Measurements from ENCODE around the gene SNRPA. TPM values are rescaled to one million over a fixed set of nuclear protein-coding genes. Genes with fewer than 3 reads are reported as not detected.

SNRPA gene
- total and polyA plus RNA-seq, 2 of the 13 experiments (the other 11 are each of a cell fraction or from before 2014, with no cell fraction given), result 59.6 to 162 TPM

DNA sequence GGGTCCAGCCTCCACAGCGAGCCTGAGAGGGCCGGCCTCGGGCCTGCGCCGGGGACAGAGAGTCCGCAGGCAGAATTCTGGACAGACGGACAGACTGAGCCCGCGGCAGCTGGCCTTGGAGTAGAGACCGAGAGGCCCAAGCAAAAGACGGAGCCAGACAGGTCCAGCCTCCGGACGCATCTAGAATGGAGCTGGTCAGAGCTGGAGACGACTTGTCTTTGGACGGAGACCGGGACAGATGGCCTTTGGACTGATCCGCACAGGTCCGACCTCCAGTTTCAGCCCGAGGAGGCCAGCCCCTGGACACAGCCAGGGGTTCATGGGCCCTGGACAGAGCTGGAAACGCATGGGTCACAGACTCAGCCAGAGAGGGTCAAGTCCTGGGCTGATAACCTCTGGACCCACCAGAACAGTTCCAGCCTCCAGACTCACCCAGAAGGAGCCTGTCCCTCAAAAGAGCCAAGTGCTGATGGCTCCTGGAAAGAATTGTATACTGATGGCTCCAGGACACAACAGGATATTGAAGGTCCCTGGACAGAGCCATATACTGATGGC lies 33.6 kb upstream of the SNRPA start (continued):
- TF ChIP-seq ZSCAN12 (CRISPR knock-in tag; IDR thresholded peaks at IDR 0.05) (0 out of 2 replicates have a peak, but pooled peaks have one; percentile 0), NR2F2 (IDR thresholded peaks at IDR 0.05; ENCODE audit: borderline replicate concordance, low read depth) (0 out of 2 replicates have a peak, but pooled peaks have one; percentile 40), SETDB1 (CRISPR knock-in tag; IDR thresholded peaks at IDR 0.05; ENCODE audit: borderline replicate concordance) (no peak), EED (CRISPR knock-in tag; IDR thresholded peaks at IDR 0.05) (0 out of 2 replicates have a peak, but pooled peaks have one; percentile 57), PAF1 (CRISPR knock-in tag; IDR thresholded peaks at IDR 0.05) (no peak), ZNF782 (CRISPR knock-in tag; IDR thresholded peaks at IDR 0.05; ENCODE audit: borderline replicate concordance) (no peak), ZMYM3 (CRISPR knock-in tag; IDR thresholded peaks at IDR 0.05) (0 out of 2 replicates have a peak, but pooled peaks have one; percentile 11), ZSCAN30 (CRISPR knock-in tag; IDR thresholded peaks at IDR 0.05) (peak; percentile 100), IRF2 (CRISPR knock-in tag; IDR thresholded peaks at IDR 0.05) (0 out of 2 replicates have a peak, but pooled peaks have one; percentile 15), ZFP90 (CRISPR knock-in tag; IDR thresholded peaks at IDR 0.05; ENCODE audit: borderline replicate concordance) (peak; percentile 56; the same call in 1 of the 2 replicates), ZNF776 (CRISPR knock-in tag; IDR thresholded peaks at IDR 0.05) (peak; percentile 71; the same call in 1 of the 2 replicates), ZNF563 (CRISPR knock-in tag; IDR thresholded peaks at IDR 0.05) (peak; percentile 24; the same call in 1 of the 2 replicates)
- TF ChIP-seq, protein P1, sequence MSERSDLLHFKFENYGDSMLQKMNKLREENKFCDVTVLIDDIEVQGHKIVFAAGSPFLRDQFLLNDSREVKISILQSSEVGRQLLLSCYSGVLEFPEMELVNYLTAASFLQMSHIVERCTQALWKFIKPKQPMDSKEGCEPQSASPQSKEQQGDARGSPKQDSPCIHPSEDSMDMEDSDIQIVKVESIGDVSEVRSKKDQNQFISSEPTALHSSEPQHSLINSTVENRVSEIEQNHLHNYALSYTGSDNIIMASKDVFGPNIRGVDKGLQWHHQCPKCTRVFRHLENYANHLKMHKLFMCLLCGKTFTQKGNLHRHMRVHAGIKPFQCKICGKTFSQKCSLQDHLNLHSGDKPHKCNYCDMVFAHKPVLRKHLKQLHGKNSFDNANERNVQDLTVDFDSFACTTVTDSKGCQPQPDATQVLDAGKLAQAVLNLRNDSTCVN (CRISPR knock-in tag; IDR thresholded peaks at IDR 0.05; ENCODE audit: borderline replicate concordance), result 0 out of 2 replicates have a peak, but pooled peaks have one; percentile 20
- TF ChIP-seq, protein P2, sequence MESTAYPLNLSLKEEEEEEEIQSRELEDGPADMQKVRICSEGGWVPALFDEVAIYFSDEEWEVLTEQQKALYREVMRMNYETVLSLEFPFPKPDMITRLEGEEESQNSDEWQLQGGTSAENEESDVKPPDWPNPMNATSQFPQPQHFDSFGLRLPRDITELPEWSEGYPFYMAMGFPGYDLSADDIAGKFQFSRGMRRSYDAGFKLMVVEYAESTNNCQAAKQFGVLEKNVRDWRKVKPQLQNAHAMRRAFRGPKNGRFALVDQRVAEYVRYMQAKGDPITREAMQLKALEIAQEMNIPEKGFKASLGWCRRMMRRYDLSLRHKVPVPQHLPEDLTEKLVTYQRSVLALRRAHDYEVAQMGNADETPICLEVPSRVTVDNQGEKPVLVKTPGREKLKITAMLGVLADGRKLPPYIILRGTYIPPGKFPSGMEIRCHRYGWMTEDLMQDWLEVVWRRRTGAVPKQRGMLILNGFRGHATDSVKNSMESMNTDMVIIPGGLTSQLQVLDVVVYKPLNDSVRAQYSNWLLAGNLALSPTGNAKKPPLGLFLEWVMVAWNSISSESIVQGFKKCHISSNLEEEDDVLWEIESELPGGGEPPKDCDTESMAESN (CRISPR knock-in tag; conservative IDR thresholded peaks at IDR 0.05), result peak; percentile 11; the same call in 1 of the 2 replicates
- TF ChIP-seq, protein P3, sequence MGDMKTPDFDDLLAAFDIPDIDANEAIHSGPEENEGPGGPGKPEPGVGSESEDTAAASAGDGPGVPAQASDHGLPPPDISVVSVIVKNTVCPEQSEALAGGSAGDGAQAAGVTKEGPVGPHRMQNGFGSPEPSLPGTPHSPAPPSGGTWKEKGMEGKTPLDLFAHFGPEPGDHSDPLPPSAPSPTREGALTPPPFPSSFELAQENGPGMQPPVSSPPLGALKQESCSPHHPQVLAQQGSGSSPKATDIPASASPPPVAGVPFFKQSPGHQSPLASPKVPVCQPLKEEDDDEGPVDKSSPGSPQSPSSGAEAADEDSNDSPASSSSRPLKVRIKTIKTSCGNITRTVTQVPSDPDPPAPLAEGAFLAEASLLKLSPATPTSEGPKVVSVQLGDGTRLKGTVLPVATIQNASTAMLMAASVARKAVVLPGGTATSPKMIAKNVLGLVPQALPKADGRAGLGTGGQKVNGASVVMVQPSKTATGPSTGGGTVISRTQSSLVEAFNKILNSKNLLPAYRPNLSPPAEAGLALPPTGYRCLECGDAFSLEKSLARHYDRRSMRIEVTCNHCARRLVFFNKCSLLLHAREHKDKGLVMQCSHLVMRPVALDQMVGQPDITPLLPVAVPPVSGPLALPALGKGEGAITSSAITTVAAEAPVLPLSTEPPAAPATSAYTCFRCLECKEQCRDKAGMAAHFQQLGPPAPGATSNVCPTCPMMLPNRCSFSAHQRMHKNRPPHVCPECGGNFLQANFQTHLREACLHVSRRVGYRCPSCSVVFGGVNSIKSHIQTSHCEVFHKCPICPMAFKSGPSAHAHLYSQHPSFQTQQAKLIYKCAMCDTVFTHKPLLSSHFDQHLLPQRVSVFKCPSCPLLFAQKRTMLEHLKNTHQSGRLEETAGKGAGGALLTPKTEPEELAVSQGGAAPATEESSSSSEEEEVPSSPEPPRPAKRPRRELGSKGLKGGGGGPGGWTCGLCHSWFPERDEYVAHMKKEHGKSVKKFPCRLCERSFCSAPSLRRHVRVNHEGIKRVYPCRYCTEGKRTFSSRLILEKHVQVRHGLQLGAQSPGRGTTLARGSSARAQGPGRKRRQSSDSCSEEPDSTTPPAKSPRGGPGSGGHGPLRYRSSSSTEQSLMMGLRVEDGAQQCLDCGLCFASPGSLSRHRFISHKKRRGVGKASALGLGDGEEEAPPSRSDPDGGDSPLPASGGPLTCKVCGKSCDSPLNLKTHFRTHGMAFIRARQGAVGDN (CRISPR knock-in tag; IDR thresholded peaks at IDR 0.05), result peak; percentile 22; the same call in 1 of the 2 replicates
- TF ChIP-seq, protein P4, sequence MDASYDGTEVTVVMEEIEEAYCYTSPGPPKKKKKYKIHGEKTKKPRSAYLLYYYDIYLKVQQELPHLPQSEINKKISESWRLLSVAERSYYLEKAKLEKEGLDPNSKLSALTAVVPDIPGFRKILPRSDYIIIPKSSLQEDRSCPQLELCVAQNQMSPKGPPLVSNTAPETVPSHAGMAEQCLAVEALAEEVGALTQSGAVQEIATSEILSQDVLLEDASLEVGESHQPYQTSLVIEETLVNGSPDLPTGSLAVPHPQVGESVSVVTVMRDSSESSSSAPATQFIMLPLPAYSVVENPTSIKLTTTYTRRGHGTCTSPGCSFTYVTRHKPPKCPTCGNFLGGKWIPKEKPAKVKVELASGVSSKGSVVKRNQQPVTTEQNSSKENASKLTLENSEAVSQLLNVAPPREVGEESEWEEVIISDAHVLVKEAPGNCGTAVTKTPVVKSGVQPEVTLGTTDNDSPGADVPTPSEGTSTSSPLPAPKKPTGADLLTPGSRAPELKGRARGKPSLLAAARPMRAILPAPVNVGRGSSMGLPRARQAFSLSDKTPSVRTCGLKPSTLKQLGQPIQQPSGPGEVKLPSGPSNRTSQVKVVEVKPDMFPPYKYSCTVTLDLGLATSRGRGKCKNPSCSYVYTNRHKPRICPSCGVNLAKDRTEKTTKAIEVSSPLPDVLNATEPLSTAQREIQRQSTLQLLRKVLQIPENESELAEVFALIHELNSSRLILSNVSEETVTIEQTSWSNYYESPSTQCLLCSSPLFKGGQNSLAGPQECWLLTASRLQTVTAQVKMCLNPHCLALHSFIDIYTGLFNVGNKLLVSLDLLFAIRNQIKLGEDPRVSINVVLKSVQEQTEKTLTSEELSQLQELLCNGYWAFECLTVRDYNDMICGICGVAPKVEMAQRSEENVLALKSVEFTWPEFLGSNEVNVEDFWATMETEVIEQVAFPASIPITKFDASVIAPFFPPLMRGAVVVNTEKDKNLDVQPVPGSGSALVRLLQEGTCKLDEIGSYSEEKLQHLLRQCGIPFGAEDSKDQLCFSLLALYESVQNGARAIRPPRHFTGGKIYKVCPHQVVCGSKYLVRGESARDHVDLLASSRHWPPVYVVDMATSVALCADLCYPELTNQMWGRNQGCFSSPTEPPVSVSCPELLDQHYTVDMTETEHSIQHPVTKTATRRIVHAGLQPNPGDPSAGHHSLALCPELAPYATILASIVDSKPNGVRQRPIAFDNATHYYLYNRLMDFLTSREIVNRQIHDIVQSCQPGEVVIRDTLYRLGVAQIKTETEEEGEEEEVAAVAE (CRISPR knock-in tag; IDR thresholded peaks at IDR 0.05; ENCODE audit: borderline replicate concordance), result no peak

Data from HepG2 (cell line).